IPS-15b (cell line): ENCODE results near the gene ZSWIM7.

Experiments
- H3K27me3 ChIP-seq: one replicate; pipeline ENCODE4 v1.6.1; 2013; ENCODE audit warnings: low read length; ENCODE audit not compliant: control insufficient read depth, insufficient read depth
- H3K36me3 ChIP-seq: one replicate; pipeline ENCODE4 v1.6.1; 2013; ENCODE audit warnings: low read length; ENCODE audit not compliant: control insufficient read depth, insufficient read depth
- H3K4me1 ChIP-seq: one replicate; pipeline ENCODE4 v1.6.1; 2013; ENCODE audit warnings: mild to moderate bottlenecking, low read length; ENCODE audit not compliant: control insufficient read depth, insufficient read depth
- H3K4me3 ChIP-seq: one replicate; pipeline ENCODE4 v1.5.1; 2013; ENCODE audit warnings: low read depth, low read length
- H3K9ac ChIP-seq: one replicate; pipeline ENCODE4 v1.6.1; 2013; ENCODE audit warnings: low read depth, mild to moderate bottlenecking, low read length
- H3K9me3 ChIP-seq: one replicate; pipeline ENCODE4 v1.6.1; 2013; ENCODE audit warnings: mild to moderate bottlenecking, low read length; ENCODE audit not compliant: control insufficient read depth, insufficient read depth

Gene ZSWIM7

GRCh38 chr17:15967706-15968399, 31.7 kb downstream of the ZSWIM7 start:
- Histone ChIP-seq H3K9me3 (no peaks in the 10 kb centered on the region), H3K36me3 (no peaks in the 10 kb centered on the region), H3K4me3 (no peak overlapping the region), H3K9ac (no peak overlapping the region), H3K4me1 (peaks cover 22% of the 10 kb centered on the region), H3K27me3 (no peaks in the 10 kb centered on the region)

- Histone ChIP-seq H3K9me3 (no peaks in the 10 kb centered on the region), H3K27me3 (no peaks in the 10 kb centered on the region), H3K36me3 (no peaks in the 10 kb centered on the region), H3K4me3 (peak overlapping the region; percentile 56), H3K9ac (peak overlapping the region; percentile 82), H3K4me1 (peaks cover 22% of the 10 kb centered on the region)
These were observed 32.6 kb downstream of the ZSWIM7 start for GRCh38 chr17:15966879-15967248.

GRCh38 chr17:15966183-15966878, 33.2 kb downstream of the ZSWIM7 start:
- peaks cover 22% of the 10 kb centered on the region for H3K4me1 ChIP-seq
- peak overlapping the region; percentile 56 for H3K4me3 ChIP-seq
- H3K36me3 ChIP-seq, result no peaks in the 10 kb centered on the region
- no peaks in the 10 kb centered on the region for H3K9me3 ChIP-seq
- H3K27me3 ChIP-seq, result no peaks in the 10 kb centered on the region
- peak overlapping the region; percentile 82 for H3K9ac ChIP-seq

- Histone ChIP-seq H3K4me1 (peaks cover 17% of the 10 kb centered on the region), H3K9ac (no peak overlapping the region), H3K4me3 (no peak overlapping the region), H3K9me3 (no peaks in the 10 kb centered on the region), H3K27me3 (no peaks in the 10 kb centered on the region), H3K36me3 (no peaks in the 10 kb centered on the region)
These were observed 34.0 kb downstream of the ZSWIM7 start for GRCh38 chr17:15965528-15965927.

DNA sequence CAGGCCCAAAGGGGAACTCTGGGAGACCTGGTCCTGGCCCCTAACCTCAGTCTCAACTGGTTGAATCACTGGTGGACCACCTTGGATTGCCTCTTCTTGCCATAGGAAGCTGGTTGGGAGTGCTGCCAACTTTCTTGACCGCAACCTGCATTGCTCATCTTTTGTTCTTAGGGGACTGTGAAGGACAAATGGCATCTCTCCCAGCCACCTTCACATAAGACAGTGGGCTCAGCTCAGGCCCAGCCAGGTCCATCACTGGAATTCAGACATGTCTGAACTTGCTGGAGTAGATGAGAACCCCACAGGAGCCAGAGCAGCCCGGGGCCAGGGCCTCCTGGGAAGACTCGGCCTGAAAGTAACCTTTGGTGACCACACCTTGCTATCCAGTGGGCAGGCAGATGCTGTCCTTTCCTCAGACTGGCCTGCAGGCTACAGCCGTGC, 35.8 kb downstream of the ZSWIM7 start:
- peaks cover 14% of the 10 kb centered on the region for H3K4me1 ChIP-seq
- H3K9me3 ChIP-seq, result no peaks in the 10 kb centered on the region
- no peaks in the 10 kb centered on the region for H3K36me3 ChIP-seq
- H3K27me3 ChIP-seq, result no peaks in the 10 kb centered on the region
- H3K4me3 ChIP-seq, result no peak overlapping the region
- H3K9ac ChIP-seq, result no peak overlapping the region

DNA sequence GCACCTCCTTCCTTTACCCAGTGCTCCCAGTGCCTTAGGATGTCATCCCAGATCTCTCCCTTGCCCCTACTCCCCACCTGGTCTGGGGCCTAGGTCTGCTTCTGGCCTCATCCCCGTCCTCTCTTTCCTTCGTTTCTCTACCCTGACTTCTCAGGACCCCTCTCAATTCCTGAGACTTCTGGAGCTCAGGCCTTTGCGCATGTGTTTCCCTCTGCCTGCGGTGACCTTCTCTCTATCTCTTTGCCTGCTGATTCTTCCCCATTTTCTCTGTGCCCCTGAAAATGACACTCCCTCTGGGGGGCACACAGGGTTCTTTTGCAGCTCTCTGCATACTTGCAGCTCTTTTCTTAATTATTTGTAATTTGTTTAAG, 41.0 kb downstream of the ZSWIM7 start:
- no peak overlapping the region for H3K9ac ChIP-seq
- H3K36me3 ChIP-seq, result no peaks in the 10 kb centered on the region
- H3K4me1 ChIP-seq, result no peaks in the 10 kb centered on the region
- H3K4me3 ChIP-seq, result no peak overlapping the region
- no peaks in the 10 kb centered on the region for H3K9me3 ChIP-seq
- no peaks in the 10 kb centered on the region for H3K27me3 ChIP-seq

DNA sequence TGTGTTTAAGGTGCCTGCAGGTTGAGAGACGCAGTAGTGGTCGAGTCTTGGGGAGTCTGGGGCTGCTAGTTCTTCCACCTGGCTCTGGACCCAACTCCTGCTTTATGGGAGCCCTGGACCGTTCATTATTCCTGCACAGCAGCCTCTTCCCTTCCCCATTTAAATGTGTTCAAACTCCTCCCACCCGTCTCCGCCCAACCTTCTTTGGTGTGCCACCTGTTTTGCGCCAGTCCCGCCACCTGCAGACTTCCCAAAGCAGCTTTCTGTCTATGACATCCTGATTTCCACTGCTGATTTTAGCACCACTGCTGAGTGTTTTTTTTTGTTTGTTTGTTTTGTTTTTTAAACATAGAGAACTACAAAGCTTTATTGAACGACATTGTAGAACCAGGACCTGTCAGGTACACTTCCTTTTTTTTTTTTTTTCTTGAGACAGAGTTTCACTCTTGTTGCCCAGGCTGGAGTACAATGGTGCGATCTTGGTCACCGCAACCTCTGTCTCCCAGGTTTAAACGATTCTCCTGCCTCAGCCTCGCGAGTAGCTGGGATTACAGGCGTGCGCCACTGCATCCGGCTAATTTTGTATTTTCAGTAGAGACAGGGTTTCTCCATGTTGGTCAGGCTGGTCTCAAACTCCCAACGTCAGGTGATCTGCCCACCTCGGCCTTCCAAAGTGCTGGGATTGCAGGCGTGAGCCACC, 41.7 kb downstream of the ZSWIM7 start:
- H3K9me3 ChIP-seq, result no peaks in the 10 kb centered on the region
- H3K4me1 ChIP-seq, result no peaks in the 10 kb centered on the region
- H3K36me3 ChIP-seq, result no peaks in the 10 kb centered on the region
- H3K9ac ChIP-seq, result no peak overlapping the region
- H3K27me3 ChIP-seq, result no peaks in the 10 kb centered on the region
- no peak overlapping the region for H3K4me3 ChIP-seq

- Histone ChIP-seq H3K27me3 (no peaks in the 10 kb centered on the region), H3K9ac (no peak overlapping the region), H3K4me1 (no peaks in the 10 kb centered on the region), H3K36me3 (no peaks in the 10 kb centered on the region), H3K9me3 (no peaks in the 10 kb centered on the region), H3K4me3 (no peak overlapping the region)
These were observed 42.3 kb downstream of the ZSWIM7 start for GRCh38 chr17:15957206-15957605.

GRCh38 chr17:15955793-15956541, 43.5 kb downstream of the ZSWIM7 start:
- H3K9me3 ChIP-seq, result no peaks in the 10 kb centered on the region
- H3K4me1 ChIP-seq, result no peaks in the 10 kb centered on the region
- H3K27me3 ChIP-seq, result no peaks in the 10 kb centered on the region
- H3K36me3 ChIP-seq, result no peaks in the 10 kb centered on the region
- H3K4me3 ChIP-seq, result no peak overlapping the region
- no peak overlapping the region for H3K9ac ChIP-seq

- H3K9me3 ChIP-seq, result no peaks in the 10 kb centered on the region
- H3K36me3 ChIP-seq, result no peaks in the 10 kb centered on the region
- H3K4me1 ChIP-seq, result no peaks in the 10 kb centered on the region
- no peak overlapping the region for H3K9ac ChIP-seq
- H3K27me3 ChIP-seq, result no peaks in the 10 kb centered on the region
- H3K4me3 ChIP-seq, result no peak overlapping the region
These were observed 45.3 kb downstream of the ZSWIM7 start for GRCh38 chr17:15954222-15954621.

- Histone ChIP-seq H3K4me1 (no peaks in the 10 kb centered on the region), H3K9me3 (no peaks in the 10 kb centered on the region), H3K27me3 (no peaks in the 10 kb centered on the region), H3K36me3 (no peaks in the 10 kb centered on the region), H3K9ac (no peak overlapping the region), H3K4me3 (no peak overlapping the region)
These were observed 46.4 kb downstream of the ZSWIM7 start for GRCh38 chr17:15952916-15953790.
